OCI-LY3 (cell line): ENCODE measurements around the gene FAAP100.

ENCODE experiments used
- H2AFZ ChIP-seq: fragments of 200-600, 300-600 bp; shearing (Covaris generic); 2 replicates; pipeline ENCODE4 v1.6.0; 2014; ENCODE audit warnings: antibody characterized with exemption, low read depth, low read length
- H3K27ac ChIP-seq: fragments of 200-600, 300-600 bp; sonication (generic); 2 replicates; pipeline ENCODE4 v1.5.1; 2014; ENCODE audit warnings: mild to moderate bottlenecking, low read length, moderate library complexity, mixed read lengths
- H3K27me3 ChIP-seq: fragments of 200-600, 300-600 bp; sonication (generic); 2 replicates; pipeline ENCODE4 v1.6.1; 2014; ENCODE audit warnings: low read depth, low read length, mixed read lengths
- H3K36me3 ChIP-seq: fragments of 200-600, 300-600 bp; sonication (generic); replicated peaks from 2 replicates; pipeline ENCODE3; 2014; ENCODE audit warnings: low read depth, low read length, mixed read lengths
- H3K4me1 ChIP-seq: fragments of 300-600, 200-600 bp; sonication (generic); 2 replicates; pipeline ENCODE4 v1.6.1; 2014; ENCODE audit warnings: low read length, mixed read lengths
- H3K4me2 ChIP-seq: fragments of 200-600, 300-600 bp; sonication (generic); 2 replicates; pipeline ENCODE4 v1.6.1; 2014; ENCODE audit warnings: low read length, mixed read lengths
- H3K4me3 ChIP-seq: fragments of 300-600, 200-600 bp; sonication (generic); 2 replicates; pipeline ENCODE4 v1.5.1; 2014; ENCODE audit warnings: antibody characterized with exemption, mild to moderate bottlenecking, low read length, moderate library complexity
- H3K79me2 ChIP-seq: fragments of 300-600, 200-600 bp; shearing (Covaris generic); 2 replicates; pipeline ENCODE4 v1.6.1; 2014; ENCODE audit warnings: mild to moderate bottlenecking, low read length, mixed read lengths
- H3K9ac ChIP-seq: fragments of 300-600, 200-600 bp; shearing (Covaris generic); 2 replicates; pipeline ENCODE4 v1.6.0; 2014; ENCODE audit warnings: mild to moderate bottlenecking, low read length, moderate library complexity
- H3K9me3 ChIP-seq: fragments of 200-600, 300-600 bp; shearing (Covaris generic); 2 replicates; pipeline ENCODE4 v1.6.1; 2014; ENCODE audit warnings: low read length, mixed read lengths; ENCODE audit not compliant: insufficient read depth
- H4K20me1 ChIP-seq: fragments of 200-600, 300-600 bp; sonication (generic); 2 replicates; pipeline ENCODE4 v1.6.1; 2016; ENCODE audit warnings: low read length, mixed read lengths; ENCODE audit not compliant: insufficient read depth
- EZH2phosphoT487 ChIP-seq: fragments of 200-600 bp; shearing (Covaris generic); IDR thresholded peaks from 2 replicates; pipeline ENCODE4 v1.6.1; 2018; ENCODE audit warnings: antibody characterized with exemption, mixed run types, low read depth
- TF ChIP-seq, protein P1 (sequence below): fragments of 200-600, 300-600 bp; sonication (generic); IDR thresholded peaks from 2 replicates; pipeline ENCODE4 v1.5.1; 2014; ENCODE audit warnings: antibody characterized with exemption, low read length, low read depth

FAAP100 gene

DNA sequence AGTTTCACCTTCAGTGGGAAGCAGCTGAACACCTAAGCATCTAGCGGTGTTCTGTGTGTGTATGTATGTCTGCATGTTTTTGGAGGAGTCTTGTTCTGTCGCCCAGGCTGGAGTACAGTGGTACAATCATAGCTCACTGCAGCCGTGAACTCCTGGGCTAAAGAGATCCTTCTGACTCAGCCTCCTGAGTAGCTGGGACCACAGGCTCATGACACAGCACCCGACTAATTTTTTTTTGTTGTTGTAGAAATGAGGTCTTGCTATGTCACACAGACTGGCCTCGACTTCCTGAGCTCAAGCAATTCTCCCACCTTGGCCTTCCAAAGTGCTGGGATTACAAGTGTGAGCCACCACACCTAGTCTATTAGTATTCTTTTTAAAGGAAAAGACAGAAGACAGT is 30.2 kb upstream of the FAAP100 start:
- H3K9me3 ChIP-seq, result no peaks in the 10 kb centered on the region
- no peaks in the 10 kb centered on the region for H3K27me3 ChIP-seq
- H3K27ac ChIP-seq, result no peak overlapping the region
- peaks cover 3% of the 10 kb centered on the region; the same call in 1 of the 2 replicates for H3K79me2 ChIP-seq
- peaks cover 52% of the 10 kb centered on the region for H3K36me3 ChIP-seq
- no peak overlapping the region for H3K4me3 ChIP-seq
- no peak overlapping the region for H3K9ac ChIP-seq
- H4K20me1 ChIP-seq, result no peaks in the 10 kb centered on the region
- H3K4me2 ChIP-seq, result no peak overlapping the region
- TF ChIP-seq, protein P1, sequence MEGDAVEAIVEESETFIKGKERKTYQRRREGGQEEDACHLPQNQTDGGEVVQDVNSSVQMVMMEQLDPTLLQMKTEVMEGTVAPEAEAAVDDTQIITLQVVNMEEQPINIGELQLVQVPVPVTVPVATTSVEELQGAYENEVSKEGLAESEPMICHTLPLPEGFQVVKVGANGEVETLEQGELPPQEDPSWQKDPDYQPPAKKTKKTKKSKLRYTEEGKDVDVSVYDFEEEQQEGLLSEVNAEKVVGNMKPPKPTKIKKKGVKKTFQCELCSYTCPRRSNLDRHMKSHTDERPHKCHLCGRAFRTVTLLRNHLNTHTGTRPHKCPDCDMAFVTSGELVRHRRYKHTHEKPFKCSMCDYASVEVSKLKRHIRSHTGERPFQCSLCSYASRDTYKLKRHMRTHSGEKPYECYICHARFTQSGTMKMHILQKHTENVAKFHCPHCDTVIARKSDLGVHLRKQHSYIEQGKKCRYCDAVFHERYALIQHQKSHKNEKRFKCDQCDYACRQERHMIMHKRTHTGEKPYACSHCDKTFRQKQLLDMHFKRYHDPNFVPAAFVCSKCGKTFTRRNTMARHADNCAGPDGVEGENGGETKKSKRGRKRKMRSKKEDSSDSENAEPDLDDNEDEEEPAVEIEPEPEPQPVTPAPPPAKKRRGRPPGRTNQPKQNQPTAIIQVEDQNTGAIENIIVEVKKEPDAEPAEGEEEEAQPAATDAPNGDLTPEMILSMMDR, result no peak
- no peak for TF ChIP-seq EZH2phosphoT487
- H3K4me1 ChIP-seq, result no peaks in the 10 kb centered on the region
- no peak overlapping the region for H2AFZ ChIP-seq

DNA sequence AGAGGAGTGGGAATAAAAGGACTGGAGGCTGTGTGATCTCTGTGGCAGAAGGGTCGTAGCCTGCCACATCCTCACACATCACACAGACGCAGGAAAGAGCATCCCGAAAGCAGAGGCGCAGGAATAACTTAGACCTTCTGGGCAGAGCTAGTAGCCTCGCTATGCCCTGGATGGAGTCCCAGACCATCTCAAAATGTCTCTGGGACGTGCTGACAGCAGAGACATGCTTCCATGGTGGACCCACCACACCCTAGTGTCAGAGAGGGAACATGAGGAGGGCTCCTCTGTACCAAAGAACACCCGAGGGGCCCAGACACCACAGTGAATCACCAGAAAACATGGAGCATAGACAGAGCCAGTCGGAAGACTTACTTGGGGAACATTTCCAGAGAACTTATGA is 29.6 kb upstream of the FAAP100 start:
- Histone ChIP-seq H3K4me2 (no peak overlapping the region), H3K36me3 (peaks cover 50% of the 10 kb centered on the region), H3K27me3 (no peaks in the 10 kb centered on the region), H2AFZ (no peak overlapping the region), H3K79me2 (peaks cover 3% of the 10 kb centered on the region; the same call in 1 of the 2 replicates), H3K9ac (no peak overlapping the region), H3K9me3 (no peaks in the 10 kb centered on the region), H3K27ac (no peak overlapping the region), H3K4me3 (no peak overlapping the region), H4K20me1 (no peaks in the 10 kb centered on the region), H3K4me1 (no peaks in the 10 kb centered on the region)
- TF ChIP-seq, protein P1, result no peak
- no peak for TF ChIP-seq EZH2phosphoT487

DNA sequence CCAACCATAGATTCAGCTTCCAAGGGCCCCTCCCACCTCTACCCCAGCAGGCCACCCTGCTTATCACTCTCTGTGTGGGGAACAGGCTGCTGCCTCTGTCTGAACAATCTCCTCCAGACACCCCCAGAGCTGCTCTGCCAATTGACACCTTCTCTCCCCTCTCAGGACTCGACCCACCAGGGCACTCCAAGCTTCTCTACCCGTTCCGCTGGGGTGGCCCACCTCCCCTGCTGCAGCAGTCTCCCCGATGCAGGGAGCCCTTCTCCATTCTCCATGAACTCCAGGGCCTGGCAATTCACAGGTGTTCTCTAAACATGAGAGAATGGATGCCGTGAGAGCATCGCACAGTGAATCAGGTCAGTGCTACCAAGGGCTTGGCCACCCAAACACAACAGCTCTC is 28.3 kb upstream of the FAAP100 start:
- no peak overlapping the region for H3K4me3 ChIP-seq
- no peaks in the 10 kb centered on the region for H3K4me1 ChIP-seq
- H3K36me3 ChIP-seq, result peaks cover 50% of the 10 kb centered on the region
- no peak overlapping the region for H3K9ac ChIP-seq
- H3K27me3 ChIP-seq, result no peaks in the 10 kb centered on the region
- H3K27ac ChIP-seq, result no peak overlapping the region
- no peaks in the 10 kb centered on the region for H3K9me3 ChIP-seq
- TF ChIP-seq EZH2phosphoT487, result no peak
- TF ChIP-seq, protein P1, result no peak
- H4K20me1 ChIP-seq, result no peaks in the 10 kb centered on the region; the same call in 1 of the 2 replicates
- no peak overlapping the region for H2AFZ ChIP-seq
- peaks cover 3% of the 10 kb centered on the region; the same call in 1 of the 2 replicates for H3K79me2 ChIP-seq
- no peak overlapping the region for H3K4me2 ChIP-seq

DNA sequence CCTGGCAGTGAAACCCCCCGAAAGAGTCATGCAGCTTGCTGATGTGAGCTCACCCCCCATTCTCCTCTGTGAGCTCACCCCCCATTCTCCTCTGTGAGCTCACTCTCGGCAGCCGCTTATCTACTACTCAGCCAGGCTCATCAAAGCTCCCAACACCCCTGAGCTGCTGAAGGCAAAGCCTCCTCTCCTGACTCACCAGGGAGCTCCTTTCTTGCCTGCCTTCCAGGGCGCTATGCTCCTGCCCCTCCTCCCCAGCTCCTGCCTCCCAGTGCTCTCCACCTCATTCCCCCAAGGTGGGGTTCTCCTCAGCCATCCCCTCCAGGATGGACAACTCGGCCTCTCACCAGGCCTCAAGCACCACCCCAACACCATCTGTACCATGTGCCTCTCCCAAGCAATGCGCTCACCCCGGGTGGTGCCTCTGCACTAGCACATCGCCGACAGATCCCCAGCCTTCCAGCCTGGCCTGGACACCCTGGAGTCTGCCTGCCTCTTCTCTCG is 27.7 kb upstream of the FAAP100 start:
- Histone ChIP-seq H3K4me3 (no peak overlapping the region), H3K4me2 (no peak overlapping the region), H2AFZ (no peak overlapping the region), H3K27ac (no peak overlapping the region), H3K9me3 (no peaks in the 10 kb centered on the region), H3K4me1 (no peaks in the 10 kb centered on the region), H3K36me3 (peaks cover 46% of the 10 kb centered on the region), H3K27me3 (no peaks in the 10 kb centered on the region), H3K79me2 (peaks cover 3% of the 10 kb centered on the region; the same call in 1 of the 2 replicates), H4K20me1 (no peaks in the 10 kb centered on the region; the same call in 1 of the 2 replicates), H3K9ac (no peak overlapping the region)
- TF ChIP-seq, protein P1, result no peak
- no peak for TF ChIP-seq EZH2phosphoT487
